HUES64 (cell line): Measurements from ENCODE around the gene PDZRN3.
A peak's percentile ranks its signal among the peaks of the same experiment; 100 is the strongest.

Experiments
- H3K27ac ChIP-seq: 2 replicates; pipeline ENCODE4 v1.7.0; 2013; ENCODE audit warnings: low read depth, low read length, inconsistent platforms
- H3K27me3 ChIP-seq: 2 replicates; pipeline ENCODE4 v1.6.1; 2013; ENCODE audit warnings: mild to moderate bottlenecking, low read length; ENCODE audit not compliant: insufficient read depth
- H3K36me3 ChIP-seq: 2 replicates; pipeline ENCODE4 v1.6.1; 2013; ENCODE audit warnings: mild to moderate bottlenecking, low read length; ENCODE audit not compliant: insufficient read depth
- H3K4me1 ChIP-seq: 2 replicates; pipeline ENCODE4 v1.6.1; 2013; ENCODE audit warnings: mild to moderate bottlenecking, low read length, moderate library complexity; ENCODE audit not compliant: insufficient read depth
- H3K4me3 ChIP-seq: 2 replicates; pipeline ENCODE4 v1.5.1; 2013; ENCODE audit warnings: mild to moderate bottlenecking, low read length, moderate library complexity
- H3K9ac ChIP-seq: 2 replicates; pipeline ENCODE4 v1.6.1; 2013; ENCODE audit warnings: mild to moderate bottlenecking, low read depth, low read length
- H3K9me3 ChIP-seq: 2 replicates; pipeline ENCODE4 v1.6.1; 2013; ENCODE audit warnings: low read depth, low read length; ENCODE audit not compliant: insufficient read depth
- WGBS: fragments of 150-250, 120-280 bp; methylation state at CpG from one replicate; pipeline ENCODE4 v1.1.7; 2013; ENCODE audit warnings: missing lambda C conversion rate; 5-methylcytosine and 5-hydroxymethylcytosine counted together

The PDZRN3 gene

DNA sequence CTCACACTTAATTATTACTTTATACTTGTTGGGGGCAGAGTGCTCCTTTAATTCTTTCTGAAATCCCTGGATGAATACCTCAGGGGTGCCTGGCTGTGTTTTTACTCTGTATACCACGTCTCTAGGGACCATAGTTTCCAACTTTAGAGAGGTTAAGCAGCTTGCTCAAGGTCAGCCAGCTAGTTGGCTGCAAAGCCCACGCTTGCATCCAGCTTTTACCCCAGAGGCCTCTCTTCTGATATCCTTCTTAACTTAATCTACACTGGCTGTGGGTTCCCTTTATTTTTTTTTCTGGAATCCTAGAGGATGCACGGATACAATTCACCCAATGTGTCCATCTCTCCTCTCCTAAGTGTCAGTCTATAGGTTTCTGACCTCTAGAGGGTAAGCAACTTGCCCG, 1.4 kb downstream of the PDZRN3 start:
- H3K9ac ChIP-seq, result no peak overlapping the region
- no peak overlapping the region for H3K27ac ChIP-seq
- no peaks in the 10 kb centered on the region for H3K9me3 ChIP-seq
- peak overlapping the region; percentile 66 for H3K4me3 ChIP-seq
- H3K27me3 ChIP-seq, result peaks cover 46% of the 10 kb centered on the region
- WGBS, result 58% methylated on average over 4 of the region's 4 CpGs
- peaks cover 21% of the 10 kb centered on the region for H3K4me1 ChIP-seq
- no peaks in the 10 kb centered on the region for H3K36me3 ChIP-seq

DNA sequence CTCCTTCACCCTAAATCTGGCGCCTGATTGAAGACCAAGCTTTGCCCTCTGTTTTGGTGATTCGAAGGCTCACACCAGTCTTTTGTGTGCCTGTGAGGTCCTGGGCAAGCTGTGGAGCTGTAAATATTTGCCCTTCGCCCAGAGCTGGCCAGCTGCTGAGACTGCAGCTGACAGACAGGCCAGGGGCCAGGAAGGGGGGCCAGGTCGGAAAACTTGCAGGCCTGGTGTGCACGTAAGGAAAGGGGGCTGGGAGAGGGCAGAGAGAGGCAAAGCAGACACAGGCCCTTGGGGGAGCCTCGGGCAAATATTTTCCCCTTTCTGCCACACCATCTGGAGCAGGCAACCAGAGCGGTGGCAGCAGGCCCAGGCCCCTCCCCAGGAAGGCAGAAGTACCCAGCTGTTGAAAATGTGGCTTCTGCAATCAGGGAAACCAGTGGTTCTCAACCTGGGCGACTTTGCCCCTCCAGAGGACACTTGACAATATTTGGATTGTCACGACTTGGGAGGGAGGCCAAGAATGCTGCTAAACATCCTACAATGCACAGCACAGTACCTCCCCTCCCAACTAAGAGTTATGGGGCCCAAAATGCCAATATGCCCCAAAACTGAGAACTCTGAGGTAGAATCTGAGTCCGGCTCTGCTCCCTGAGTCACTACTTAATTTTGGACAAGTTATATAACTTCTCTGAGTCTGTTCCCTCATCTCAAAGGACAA, 2.5 kb downstream of the PDZRN3 start:
- H3K4me3 ChIP-seq, result peak overlapping the region; percentile 22; the same call in 1 of the 2 replicates
- no peaks in the 10 kb centered on the region for H3K9me3 ChIP-seq
- H3K27me3 ChIP-seq, result peaks cover 43% of the 10 kb centered on the region
- H3K36me3 ChIP-seq, result no peaks in the 10 kb centered on the region
- H3K4me1 ChIP-seq, result peaks cover 21% of the 10 kb centered on the region
- 64% methylated on average over 10 of the region's 10 CpGs for WGBS
- no peak overlapping the region for H3K9ac ChIP-seq
- H3K27ac ChIP-seq, result no peak overlapping the region

DNA sequence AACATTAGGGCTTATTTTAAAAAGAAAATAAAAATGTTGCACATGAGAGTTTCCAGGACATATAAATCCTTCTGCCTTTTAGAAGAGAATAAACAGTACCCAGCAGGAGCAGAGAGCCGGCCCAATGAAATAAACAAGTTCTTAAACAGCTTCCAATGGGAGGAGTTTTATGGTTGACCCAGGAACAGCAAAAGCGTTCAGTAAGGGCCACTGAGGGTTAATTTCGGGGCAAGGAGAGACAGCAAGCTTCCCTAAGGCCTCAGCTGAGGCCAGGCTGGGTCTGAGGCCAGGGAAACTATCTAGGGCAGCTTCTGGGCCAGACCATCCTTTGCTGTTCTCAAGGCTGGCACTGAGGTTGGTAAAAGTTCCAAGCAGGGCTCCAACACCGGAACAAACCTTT, 3.4 kb downstream of the PDZRN3 start:
- Histone ChIP-seq H3K4me3 (no peak overlapping the region), H3K9me3 (no peaks in the 10 kb centered on the region), H3K27me3 (peaks cover 36% of the 10 kb centered on the region), H3K27ac (no peak overlapping the region), H3K4me1 (peaks cover 21% of the 10 kb centered on the region), H3K9ac (no peak overlapping the region), H3K36me3 (no peaks in the 10 kb centered on the region)
- 83% methylated on average over 4 of the region's 4 CpGs for WGBS

DNA sequence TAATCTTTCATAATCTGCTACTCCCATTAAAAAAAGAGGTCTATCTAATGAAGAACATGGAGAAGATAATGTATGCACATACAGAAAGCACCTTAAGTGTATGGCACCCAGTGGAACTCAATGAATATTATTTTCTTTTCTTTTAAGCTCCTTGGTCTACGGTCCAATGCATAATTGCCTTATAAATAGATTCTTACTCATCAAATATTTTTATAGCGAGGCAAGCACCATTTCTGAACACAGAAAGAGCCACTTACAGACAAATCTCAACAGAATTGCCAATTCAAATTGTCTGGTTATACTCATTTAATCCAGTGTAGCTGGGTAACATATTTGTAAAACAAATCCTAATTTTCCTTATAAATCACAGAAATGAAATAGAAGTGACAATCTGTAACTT, 6.3 kb downstream of the PDZRN3 start:
- Histone ChIP-seq H3K9ac (no peak overlapping the region), H3K9me3 (no peaks in the 10 kb centered on the region), H3K27ac (no peak overlapping the region), H3K4me3 (no peak overlapping the region), H3K27me3 (peaks cover 13% of the 10 kb centered on the region), H3K36me3 (no peaks in the 10 kb centered on the region), H3K4me1 (peaks cover 17% of the 10 kb centered on the region)
- WGBS, result 91% methylated on average over 2 of the region's 2 CpGs

DNA sequence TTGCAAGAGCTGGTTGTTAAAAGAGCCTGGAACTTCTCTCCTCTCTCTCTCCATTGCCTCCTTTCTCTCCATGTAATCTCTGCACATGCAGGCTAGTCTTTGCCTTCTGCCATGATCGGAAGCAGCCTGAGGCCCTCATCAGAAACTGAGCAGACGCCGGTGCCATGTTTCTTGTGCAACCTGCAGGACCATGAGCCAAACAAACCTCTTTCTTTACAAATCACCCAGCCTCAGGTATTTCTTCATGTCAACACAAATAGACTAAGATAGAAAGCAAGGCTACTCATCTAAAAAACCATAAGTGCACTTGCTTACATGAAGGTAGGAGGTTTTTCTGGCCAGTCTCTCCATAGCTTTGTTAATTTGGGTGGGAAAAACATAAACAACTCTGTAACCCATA, 8.7 kb downstream of the PDZRN3 start:
- H3K27me3 ChIP-seq, result no peaks in the 10 kb centered on the region
- H3K9me3 ChIP-seq, result no peaks in the 10 kb centered on the region
- H3K9ac ChIP-seq, result no peak overlapping the region
- 94% methylated on average over 3 of the region's 3 CpGs for WGBS
- H3K27ac ChIP-seq, result no peak overlapping the region
- no peak overlapping the region for H3K4me3 ChIP-seq
- H3K4me1 ChIP-seq, result peaks cover 5% of the 10 kb centered on the region; the same call in 1 of the 2 replicates
- H3K36me3 ChIP-seq, result no peaks in the 10 kb centered on the region

DNA sequence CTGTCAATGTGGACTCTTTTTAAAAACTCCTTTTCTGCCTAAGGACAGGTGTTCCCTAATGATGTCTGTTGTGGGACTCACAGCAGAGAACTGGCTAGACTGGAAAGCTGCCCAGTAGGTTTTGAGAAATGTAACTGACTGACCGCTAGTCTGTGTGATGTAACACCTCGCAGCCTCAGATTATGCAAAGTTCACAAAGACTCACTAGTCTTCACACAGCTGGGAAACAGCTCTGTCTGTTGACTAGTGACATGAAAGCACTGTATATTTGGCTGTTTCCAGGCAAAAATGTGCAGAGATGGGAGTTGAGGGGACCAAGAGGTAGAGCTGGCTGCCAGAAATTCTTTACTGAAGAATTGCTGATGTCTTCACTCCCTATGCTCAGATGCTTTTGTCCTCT, 10.3 kb downstream of the PDZRN3 start:
- H3K27me3 ChIP-seq, result no peaks in the 10 kb centered on the region
- peaks cover 5% of the 10 kb centered on the region; the same call in 1 of the 2 replicates for H3K4me1 ChIP-seq
- 76% methylated on average over 2 of the region's 2 CpGs for WGBS
- no peak overlapping the region for H3K27ac ChIP-seq
- no peak overlapping the region for H3K4me3 ChIP-seq
- H3K36me3 ChIP-seq, result no peaks in the 10 kb centered on the region
- H3K9ac ChIP-seq, result no peak overlapping the region
- H3K9me3 ChIP-seq, result no peaks in the 10 kb centered on the region

DNA sequence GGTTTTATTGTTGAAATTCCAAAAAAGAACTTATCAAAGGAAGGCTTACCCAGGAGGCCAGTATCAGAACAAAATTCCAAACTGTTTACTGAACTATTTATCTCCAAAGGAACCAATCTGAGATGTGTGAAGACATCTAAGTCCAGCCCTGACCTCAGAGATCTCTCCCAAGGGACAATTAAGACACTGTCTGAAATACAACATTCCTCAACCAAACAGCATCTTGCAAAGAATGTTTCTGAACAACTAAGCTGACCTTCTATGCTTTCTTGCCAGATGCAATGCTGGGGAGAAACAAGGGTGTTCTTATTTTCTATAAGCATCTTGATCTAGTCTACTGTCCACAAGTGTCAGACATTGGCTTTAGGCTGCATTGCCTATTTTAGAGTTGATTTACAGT, 13.6 kb downstream of the PDZRN3 start:
- Histone ChIP-seq H3K36me3 (no peaks in the 10 kb centered on the region), H3K27ac (no peak overlapping the region), H3K27me3 (no peaks in the 10 kb centered on the region), H3K4me3 (no peak overlapping the region), H3K9ac (no peak overlapping the region), H3K9me3 (no peaks in the 10 kb centered on the region), H3K4me1 (peaks cover 5% of the 10 kb centered on the region; the same call in 1 of the 2 replicates)

DNA sequence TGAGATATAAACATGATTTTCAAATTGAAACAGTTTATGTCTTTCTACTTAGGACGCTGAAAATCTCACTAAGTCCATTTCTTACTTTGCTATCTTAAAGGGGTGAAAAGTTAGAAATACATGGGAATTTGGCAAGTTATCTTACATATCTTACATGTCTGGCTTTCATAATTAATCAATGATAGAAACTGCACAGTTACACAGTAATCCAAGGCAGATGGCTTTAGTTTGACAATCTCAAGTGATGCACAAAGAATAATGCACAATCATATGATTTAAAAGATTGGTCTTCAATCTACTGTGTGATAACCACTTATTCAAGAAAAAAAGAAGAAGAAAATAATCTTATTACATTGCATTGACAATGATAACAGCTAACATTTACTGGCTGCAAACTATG, 14.2 kb downstream of the PDZRN3 start:
- H3K36me3 ChIP-seq, result no peaks in the 10 kb centered on the region
- whole genome bisulfite sequencing, result 100% methylated on average over 1 of the region's 1 CpG
- H3K9me3 ChIP-seq, result no peaks in the 10 kb centered on the region
- H3K27ac ChIP-seq, result no peak overlapping the region
- H3K4me3 ChIP-seq, result no peak overlapping the region
- peaks cover 5% of the 10 kb centered on the region; the same call in 1 of the 2 replicates for H3K4me1 ChIP-seq
- H3K9ac ChIP-seq, result no peak overlapping the region
- H3K27me3 ChIP-seq, result no peaks in the 10 kb centered on the region

DNA sequence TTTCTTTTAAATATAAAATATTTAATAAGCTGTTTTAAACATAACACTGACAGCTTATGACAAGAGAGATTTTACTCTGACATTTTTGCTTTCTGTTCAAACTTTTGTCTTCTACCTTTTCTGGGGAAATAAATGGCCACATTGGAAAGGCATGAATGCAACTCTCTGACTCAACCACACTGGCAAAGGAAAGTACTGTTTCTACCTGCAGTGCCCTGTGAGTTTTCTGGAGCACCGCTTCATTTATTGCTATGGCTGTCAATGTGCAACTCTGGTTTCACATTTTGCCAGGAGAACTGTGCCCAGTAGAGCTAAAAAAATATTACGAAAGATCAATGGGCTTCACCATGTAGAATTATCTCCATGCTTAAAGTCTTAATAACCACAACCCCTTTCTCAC, 15.1 kb downstream of the PDZRN3 start:
- Histone ChIP-seq H3K9ac (no peak overlapping the region), H3K4me3 (no peak overlapping the region), H3K27me3 (no peaks in the 10 kb centered on the region), H3K27ac (no peak overlapping the region), H3K4me1 (peaks cover 3% of the 10 kb centered on the region; the same call in 1 of the 2 replicates), H3K36me3 (no peaks in the 10 kb centered on the region), H3K9me3 (no peaks in the 10 kb centered on the region)
- WGBS, result 97% methylated on average over 2 of the region's 2 CpGs

DNA sequence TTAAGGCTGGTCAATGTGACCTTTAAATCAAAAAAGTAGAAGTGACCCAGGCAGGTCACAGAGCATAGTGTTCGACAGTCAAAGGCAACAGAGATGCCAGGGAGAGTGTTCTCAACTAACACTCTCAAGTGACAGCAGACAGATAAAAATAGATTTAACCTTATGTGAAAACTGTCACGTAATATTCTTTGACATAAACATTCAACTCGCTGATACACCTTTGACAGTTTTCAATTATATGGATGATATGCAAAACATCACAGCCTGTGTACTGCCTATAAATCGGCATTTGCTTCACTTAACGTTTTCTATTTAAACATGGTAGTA, 15.5 kb downstream of the PDZRN3 start:
- H3K27me3 ChIP-seq, result no peaks in the 10 kb centered on the region
- WGBS, result 99% methylated on average over 4 of the region's 5 CpGs
- no peaks in the 10 kb centered on the region for H3K36me3 ChIP-seq
- no peak overlapping the region for H3K27ac ChIP-seq
- H3K4me1 ChIP-seq, result no peaks in the 10 kb centered on the region
- no peak overlapping the region for H3K4me3 ChIP-seq
- H3K9me3 ChIP-seq, result no peaks in the 10 kb centered on the region
- no peak overlapping the region for H3K9ac ChIP-seq

DNA sequence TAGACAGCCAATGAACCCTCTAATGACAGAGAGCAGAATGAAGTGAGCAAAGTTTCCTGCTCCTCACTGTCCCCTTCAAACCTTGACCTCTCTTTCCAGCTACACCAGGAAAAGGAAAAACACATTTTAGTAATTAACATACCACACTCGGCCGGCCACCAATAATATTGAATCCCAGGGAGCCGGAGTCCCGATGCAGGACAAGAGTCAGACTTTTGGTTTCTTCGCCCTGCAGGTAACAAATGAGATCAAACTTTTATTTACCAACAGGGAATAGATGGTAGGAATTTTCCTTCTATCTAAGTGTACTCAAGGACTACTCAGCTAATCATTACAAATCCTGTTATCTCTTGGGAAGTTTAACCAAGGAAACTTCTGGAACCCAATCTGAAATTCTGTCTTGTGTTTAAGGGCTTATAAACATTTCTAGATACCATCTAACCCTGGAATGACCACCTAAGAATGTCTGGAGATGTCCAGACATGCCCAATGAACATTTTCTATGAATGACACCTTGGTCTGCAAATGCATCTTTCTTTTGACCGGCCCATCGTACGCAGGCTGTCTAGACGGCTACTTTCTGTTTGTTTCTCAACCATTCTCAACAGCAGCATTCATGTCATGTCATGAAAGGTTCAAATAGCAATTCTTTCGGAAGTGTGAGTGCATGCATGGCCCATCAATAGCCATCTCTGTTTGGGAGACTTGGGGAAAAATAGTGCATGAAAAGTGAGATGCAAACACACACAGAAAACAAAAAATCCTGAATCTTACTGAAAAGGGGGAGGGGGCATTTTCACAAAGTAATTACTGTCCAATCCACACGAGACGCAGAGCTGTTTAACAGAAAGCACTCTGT, 16.1 kb downstream of the PDZRN3 start:
- no peaks in the 10 kb centered on the region for H3K27me3 ChIP-seq
- H3K4me3 ChIP-seq, result no peak overlapping the region
- H3K27ac ChIP-seq, result no peak overlapping the region
- 90% methylated on average over 12 of the region's 12 CpGs for WGBS
- no peak overlapping the region for H3K9ac ChIP-seq
- H3K4me1 ChIP-seq, result no peaks in the 10 kb centered on the region
- H3K9me3 ChIP-seq, result no peaks in the 10 kb centered on the region
- no peaks in the 10 kb centered on the region for H3K36me3 ChIP-seq
